HG02884 (cell line): ENCODE data around the gene RAB11FIP4.

Experiments
- ATAC-seq: cut with Tn5 transposase; IDR thresholded peaks from one replicate; pipeline ENCODE4 v1.9.1; 2021; ENCODE audit warnings: mild to moderate bottlenecking, moderate library complexity; ENCODE audit not compliant: unreplicated experiment

RAB11FIP4 gene

GRCh38 chr17:31480904-31481782 lies 89.7 kb downstream of the RAB11FIP4 start:
- no peak for ATAC-seq

- ATAC-seq, result no peak
Measured at GRCh38 chr17:31481783-31482081, 90.3 kb downstream of the RAB11FIP4 start.

GRCh38 chr17:31484821-31485220 lies 93.3 kb downstream of the RAB11FIP4 start:
- ATAC-seq, result no peak

- ATAC-seq, result no peak
Measured at GRCh38 chr17:31486351-31487062, 95.0 kb downstream of the RAB11FIP4 start.

GRCh38 chr17:31487063-31487647 lies 95.7 kb downstream of the RAB11FIP4 start:
- no peak for ATAC-seq

GRCh38 chr17:31487648-31488263 lies 96.3 kb downstream of the RAB11FIP4 start:
- peak; percentile 68 for ATAC-seq

- peak; percentile 24 for ATAC-seq
Measured at GRCh38 chr17:31488264-31488981, 96.9 kb downstream of the RAB11FIP4 start.

- no peak for ATAC-seq
Measured at GRCh38 chr17:31488982-31489294, 97.5 kb downstream of the RAB11FIP4 start.

- ATAC-seq, result no peak
Measured at GRCh38 chr17:31489295-31490018, 98.0 kb downstream of the RAB11FIP4 start.

GRCh38 chr17:31490019-31490650 lies 98.7 kb downstream of the RAB11FIP4 start:
- ATAC-seq, result no peak

- no peak for ATAC-seq
Measured at GRCh38 chr17:31490671-31491375, 99.3 kb downstream of the RAB11FIP4 start.

- ATAC-seq, result no peak
Measured at GRCh38 chr17:31491376-31492131, 100.1 kb downstream of the RAB11FIP4 start.

GRCh38 chr17:31492206-31492605 lies 100.7 kb downstream of the RAB11FIP4 start:
- ATAC-seq, result no peak

- no peak for ATAC-seq
Measured at GRCh38 chr17:31492880-31493655, 101.6 kb downstream of the RAB11FIP4 start.

GRCh38 chr17:31493656-31494155 lies 102.2 kb downstream of the RAB11FIP4 start:
- no peak for ATAC-seq

GRCh38 chr17:31494259-31495021 lies 103.0 kb downstream of the RAB11FIP4 start:
- ATAC-seq, result peak; percentile 38
